GM12891 (cell line): ENCODE measurements around the gene ILF3.

ENCODE experiments used
- POLR2A ChIP-seq: IDR thresholded peaks from 2 replicates; pipeline ENCODE4 v1.6.1; 2011; ENCODE audit warnings: low read depth, low read length, control low read depth
- POLR2AphosphoS5 ChIP-seq: IDR thresholded peaks from 2 replicates; pipeline ENCODE4 v1.6.1; 2011; ENCODE audit warnings: low read depth, low read length, control low read depth
- POU2F2 ChIP-seq: IDR thresholded peaks from 2 replicates; pipeline ENCODE4 v1.6.1; 2011; ENCODE audit warnings: low read depth, mild to moderate bottlenecking, control low read depth, low read length, moderate library complexity

GRCh38 chr19:10679743-10680142, 25.6 kb downstream of the ILF3 start:
- TF ChIP-seq POLR2AphosphoS5 (no peak), POLR2A (no peak), POU2F2 (no peak)
